Measurements from ENCODE around the gene MRTFA. TPM values are rescaled to one million over a fixed set of nuclear protein-coding genes. Genes with fewer than 3 reads are reported as not detected.

The MRTFA gene
- polyA plus RNA-seq, 2 donors, result 10.7 to 16.5 TPM

- peaks cover 22 to 46% of the 10 kb centered on the region in 2 donors for H3K36me3 ChIP-seq (ENCODE audit: control insufficient read depth in 2 of 2, insufficient read depth in 2 of 2, low read length in 1 of 2)
- no peaks in the 10 kb centered on the region for H3K4me1 ChIP-seq (ENCODE audit: control insufficient read depth in 2 of 2, insufficient read depth in 2 of 2, low read length in 1 of 2)
- H3K27me3 ChIP-seq (ENCODE audit: control insufficient read depth in 1 of 2, insufficient read depth in 2 of 2, low read length in 2 of 2), result no peaks in the 10 kb centered on the region
- no peak overlapping the region for H3K27ac ChIP-seq (ENCODE audit: low read depth in 2 of 2, low read length in 1 of 2)
- H3K4me3 ChIP-seq (ENCODE audit: low read depth in 1 of 2, low read length in 2 of 2), result no peak overlapping the region
- H3K9me3 ChIP-seq (ENCODE audit: control insufficient read depth in 2 of 2, insufficient read depth in 1 of 2, low read depth in 1 of 2, low read length in 1 of 2), result no peaks in the 10 kb centered on the region
- 96 to 98% methylated on average over 5 of the region's 5 CpGs for WGBS, 2 donors
Observed at GRCh38 chr22:40361100-40361499, 275.4 kb downstream of the MRTFA start.

Other genes with a start within 250 kb of the MRTFA start
- gene MCHR1, start 42.8 kb upstream of the MRTFA start, polyA plus RNA-seq, result under 1 TPM; 0.01 to 0.06 TPM
- 10 to 100 TPM in 1 of 2 donors, 1 to 10 TPM in 1; 7.4 to 11.2 TPM for gene SLC25A17, start 182.6 kb upstream of the MRTFA start, polyA plus RNA-seq
- 10 to 100 TPM; 29.3 to 96.9 TPM for gene ST13, start 219.9 kb upstream of the MRTFA start, polyA plus RNA-seq
- 1 to 10 TPM; 2.6 to 9.3 TPM for gene XPNPEP3, start 220.4 kb upstream of the MRTFA start, polyA plus RNA-seq
- gene DNAJB7, start 225.4 kb upstream of the MRTFA start, polyA plus RNA-seq, result not detected

Data from esophagus (tissue), 2 donors.